ENCODE measurements around the gene CDC42BPA. TPM values are rescaled to one million over a fixed set of nuclear protein-coding genes. Genes with fewer than 3 reads are reported as not detected.

CDC42BPA gene
- polyA plus RNA-seq, 1 of the 3 experiments (the other 2 are of a cell fraction): 6.8 TPM

DNA sequence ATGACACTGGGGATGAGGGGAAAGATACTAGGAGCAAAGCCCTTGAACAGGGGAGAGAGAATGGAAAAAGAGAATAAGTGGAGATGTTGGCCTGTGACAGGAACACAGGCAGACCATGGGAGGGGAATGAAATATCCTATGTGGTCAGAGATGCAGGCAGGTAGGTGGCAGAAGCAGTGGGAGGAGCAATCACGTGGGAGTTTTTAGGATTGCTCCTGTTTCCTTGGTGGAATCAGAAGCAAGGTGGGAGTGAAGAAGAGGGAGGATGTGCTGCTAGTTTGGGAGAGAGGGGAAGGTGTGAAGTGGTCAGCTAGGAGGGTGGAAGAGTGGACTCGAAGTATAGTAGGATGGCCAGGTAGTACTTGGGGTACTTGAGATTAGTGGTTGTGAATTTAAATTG is 46.4 kb upstream of the CDC42BPA start:
- DNase-seq: no peak
- Histone ChIP-seq H3K9me2 (no peaks in the 10 kb centered on the region), H4K20me1 (ENCODE audit: insufficient read depth) (no peaks in the 10 kb centered on the region), H3K27me3 (ENCODE audit: insufficient read depth) (no peaks in the 10 kb centered on the region), H3K4me1 (ENCODE audit: control insufficient read depth in 1 of 2, insufficient read depth in 2 of 2, low read depth in 1 of 2, low read length in 1 of 2) (peaks cover 0 to 4% of the 10 kb centered on the region in 2 experiments; a peak in 1 of 4 replicates), H2AFZ (ENCODE audit: low read depth) (no peak overlapping the region), H3K4me3 (ENCODE audit: low read depth in 2 of 2, low read length in 1 of 2) (no peak overlapping the region), H3K9me3 (no peaks in the 10 kb centered on the region), H3K36me3 (replicated peaks in 1 of 2; ENCODE audit: control insufficient read depth in 1 of 2, insufficient read depth in 2 of 2, low read length in 1 of 2) (no peaks in the 10 kb centered on the region), H3K9ac (no peak overlapping the region), H3K79me2 (ENCODE audit: insufficient read depth) (no peaks in the 10 kb centered on the region), H3F3A (replicated peaks; ENCODE audit: insufficient read depth) (no peaks in the 10 kb centered on the region), H3K4me2 (no peak overlapping the region), H3K27ac (ENCODE audit: low read depth in 2 of 2, low read length in 1 of 2) (no peak overlapping the region)
- ChIA-PET POLR2A (no interaction called here), CTCF (interaction anchor here (0.6 kb wide), 1 partner anchor 21 kb away, joined by 3 read pairs; no protein-coding TSS in a partner anchor)
- no peak for TF ChIP-seq EP300 (IDR thresholded peaks at IDR 0.05; ENCODE audit: borderline replicate concordance in 1 of 2, low read depth in 1 of 2, low read length in 1 of 2)
- TF ChIP-seq EZH2phosphoT487 (IDR thresholded peaks at IDR 0.05; ENCODE audit: borderline replicate concordance, low read depth): no peak
- no peak for TF ChIP-seq RAD21 (IDR thresholded peaks at IDR 0.05; ENCODE audit: low read length)
- no peak for TF ChIP-seq JUND (IDR thresholded peaks at IDR 0.05)
- TF ChIP-seq, protein P1, sequence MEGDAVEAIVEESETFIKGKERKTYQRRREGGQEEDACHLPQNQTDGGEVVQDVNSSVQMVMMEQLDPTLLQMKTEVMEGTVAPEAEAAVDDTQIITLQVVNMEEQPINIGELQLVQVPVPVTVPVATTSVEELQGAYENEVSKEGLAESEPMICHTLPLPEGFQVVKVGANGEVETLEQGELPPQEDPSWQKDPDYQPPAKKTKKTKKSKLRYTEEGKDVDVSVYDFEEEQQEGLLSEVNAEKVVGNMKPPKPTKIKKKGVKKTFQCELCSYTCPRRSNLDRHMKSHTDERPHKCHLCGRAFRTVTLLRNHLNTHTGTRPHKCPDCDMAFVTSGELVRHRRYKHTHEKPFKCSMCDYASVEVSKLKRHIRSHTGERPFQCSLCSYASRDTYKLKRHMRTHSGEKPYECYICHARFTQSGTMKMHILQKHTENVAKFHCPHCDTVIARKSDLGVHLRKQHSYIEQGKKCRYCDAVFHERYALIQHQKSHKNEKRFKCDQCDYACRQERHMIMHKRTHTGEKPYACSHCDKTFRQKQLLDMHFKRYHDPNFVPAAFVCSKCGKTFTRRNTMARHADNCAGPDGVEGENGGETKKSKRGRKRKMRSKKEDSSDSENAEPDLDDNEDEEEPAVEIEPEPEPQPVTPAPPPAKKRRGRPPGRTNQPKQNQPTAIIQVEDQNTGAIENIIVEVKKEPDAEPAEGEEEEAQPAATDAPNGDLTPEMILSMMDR (IDR thresholded peaks at IDR 0.05): no peak
- TF ChIP-seq, protein P2, sequence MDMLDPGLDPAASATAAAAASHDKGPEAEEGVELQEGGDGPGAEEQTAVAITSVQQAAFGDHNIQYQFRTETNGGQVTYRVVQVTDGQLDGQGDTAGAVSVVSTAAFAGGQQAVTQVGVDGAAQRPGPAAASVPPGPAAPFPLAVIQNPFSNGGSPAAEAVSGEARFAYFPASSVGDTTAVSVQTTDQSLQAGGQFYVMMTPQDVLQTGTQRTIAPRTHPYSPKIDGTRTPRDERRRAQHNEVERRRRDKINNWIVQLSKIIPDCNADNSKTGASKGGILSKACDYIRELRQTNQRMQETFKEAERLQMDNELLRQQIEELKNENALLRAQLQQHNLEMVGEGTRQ (IDR thresholded peaks at IDR 0.05; ENCODE audit: borderline replicate concordance, low read depth, low read length): no peak
- TF ChIP-seq CHD2 (IDR thresholded peaks at IDR 0.05; ENCODE audit: low read length, partially characterized antibody): no peak
- no peak for TF ChIP-seq POLR2AphosphoS5 (IDR thresholded peaks at IDR 0.05; ENCODE audit: low read depth, low read length)
- TF ChIP-seq MXI1 (IDR thresholded peaks at IDR 0.05; ENCODE audit: low read depth, low read length): no peak
- TF ChIP-seq RFX5 (IDR thresholded peaks at IDR 0.05; ENCODE audit: low read length): no peak
- no peak for TF ChIP-seq SIN3A (IDR thresholded peaks at IDR 0.05; ENCODE audit: borderline replicate concordance, low read depth, low read length)
- TF ChIP-seq, protein P3, sequence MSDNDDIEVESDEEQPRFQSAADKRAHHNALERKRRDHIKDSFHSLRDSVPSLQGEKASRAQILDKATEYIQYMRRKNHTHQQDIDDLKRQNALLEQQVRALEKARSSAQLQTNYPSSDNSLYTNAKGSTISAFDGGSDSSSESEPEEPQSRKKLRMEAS (IDR thresholded peaks at IDR 0.05; ENCODE audit: low read depth): no peak
- TF ChIP-seq, protein P4, sequence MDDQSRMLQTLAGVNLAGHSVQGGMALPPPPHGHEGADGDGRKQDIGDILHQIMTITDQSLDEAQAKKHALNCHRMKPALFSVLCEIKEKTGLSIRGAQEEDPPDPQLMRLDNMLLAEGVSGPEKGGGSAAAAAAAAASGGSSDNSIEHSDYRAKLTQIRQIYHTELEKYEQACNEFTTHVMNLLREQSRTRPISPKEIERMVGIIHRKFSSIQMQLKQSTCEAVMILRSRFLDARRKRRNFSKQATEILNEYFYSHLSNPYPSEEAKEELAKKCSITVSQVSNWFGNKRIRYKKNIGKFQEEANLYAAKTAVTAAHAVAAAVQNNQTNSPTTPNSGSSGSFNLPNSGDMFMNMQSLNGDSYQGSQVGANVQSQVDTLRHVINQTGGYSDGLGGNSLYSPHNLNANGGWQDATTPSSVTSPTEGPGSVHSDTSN (IDR thresholded peaks at IDR 0.05): no peak
- no peak for TF ChIP-seq ELF1 (IDR thresholded peaks at IDR 0.05)
- no peak for TF ChIP-seq RXRA (IDR thresholded peaks at IDR 0.05; ENCODE audit: borderline replicate concordance, low read depth)
- TF ChIP-seq, protein P5, sequence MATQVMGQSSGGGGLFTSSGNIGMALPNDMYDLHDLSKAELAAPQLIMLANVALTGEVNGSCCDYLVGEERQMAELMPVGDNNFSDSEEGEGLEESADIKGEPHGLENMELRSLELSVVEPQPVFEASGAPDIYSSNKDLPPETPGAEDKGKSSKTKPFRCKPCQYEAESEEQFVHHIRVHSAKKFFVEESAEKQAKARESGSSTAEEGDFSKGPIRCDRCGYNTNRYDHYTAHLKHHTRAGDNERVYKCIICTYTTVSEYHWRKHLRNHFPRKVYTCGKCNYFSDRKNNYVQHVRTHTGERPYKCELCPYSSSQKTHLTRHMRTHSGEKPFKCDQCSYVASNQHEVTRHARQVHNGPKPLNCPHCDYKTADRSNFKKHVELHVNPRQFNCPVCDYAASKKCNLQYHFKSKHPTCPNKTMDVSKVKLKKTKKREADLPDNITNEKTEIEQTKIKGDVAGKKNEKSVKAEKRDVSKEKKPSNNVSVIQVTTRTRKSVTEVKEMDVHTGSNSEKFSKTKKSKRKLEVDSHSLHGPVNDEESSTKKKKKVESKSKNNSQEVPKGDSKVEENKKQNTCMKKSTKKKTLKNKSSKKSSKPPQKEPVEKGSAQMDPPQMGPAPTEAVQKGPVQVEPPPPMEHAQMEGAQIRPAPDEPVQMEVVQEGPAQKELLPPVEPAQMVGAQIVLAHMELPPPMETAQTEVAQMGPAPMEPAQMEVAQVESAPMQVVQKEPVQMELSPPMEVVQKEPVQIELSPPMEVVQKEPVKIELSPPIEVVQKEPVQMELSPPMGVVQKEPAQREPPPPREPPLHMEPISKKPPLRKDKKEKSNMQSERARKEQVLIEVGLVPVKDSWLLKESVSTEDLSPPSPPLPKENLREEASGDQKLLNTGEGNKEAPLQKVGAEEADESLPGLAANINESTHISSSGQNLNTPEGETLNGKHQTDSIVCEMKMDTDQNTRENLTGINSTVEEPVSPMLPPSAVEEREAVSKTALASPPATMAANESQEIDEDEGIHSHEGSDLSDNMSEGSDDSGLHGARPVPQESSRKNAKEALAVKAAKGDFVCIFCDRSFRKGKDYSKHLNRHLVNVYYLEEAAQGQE (IDR thresholded peaks at IDR 0.05; ENCODE audit: low read depth, low read length): no peak
- no peak for TF ChIP-seq YY1 (IDR thresholded peaks at IDR 0.05; ENCODE audit: low read depth)
- 75% methylated on average over 2 of the region's 2 CpGs for WGBS (ENCODE audit: low lambda C conversion rate)
